Esophagus muscularis mucosa (tissue), 4 donors: ENCODE data around the gene OR4D1.

Experiments
- CTCF ChIP-seq, 3 experiments: fragments of 200-600 bp in 2 of 3; fragments of 450-650 bp in 1 of 3; sonication (generic) in 2 of 3; IDR thresholded peaks; one replicate each; pipeline ENCODE4 v1.5.1; 2017 to 2019; ENCODE audit warnings: antibody characterized with exemption in 3 of 3, mild to moderate bottlenecking in 2 of 3, moderate library complexity in 1 of 3
- EP300 ChIP-seq: sonication (generic); formaldehyde crosslinking; IDR thresholded peaks from one replicate; pipeline ENCODE4 v1.6.1; 2017; ENCODE audit warnings: antibody characterized with exemption
- POLR2A ChIP-seq: fragments of 450-650 bp; IDR thresholded peaks from one replicate; pipeline ENCODE4 v1.6.1; 2017; ENCODE audit warnings: antibody characterized with exemption, moderate library complexity, mild to moderate bottlenecking, low read depth
- POLR2AphosphoS5 ChIP-seq, 2 donors: sonication (generic); formaldehyde crosslinking; IDR thresholded peaks; one replicate each; pipeline ENCODE4 v1.6.1; 2017; ENCODE audit warnings: antibody characterized with exemption in 2 of 2

- TF ChIP-seq CTCF (IDR thresholded peaks at IDR 0.05) (no peak), EP300 (no peak), POLR2AphosphoS5 (IDR thresholded peaks at IDR 0.05) (no peak), POLR2A (no peak)
Observed at GRCh38 chr17:58202859-58203258, 54.7 kb downstream of the OR4D1 start.
